ENCODE results near the gene CNTN5.

CNTN5 gene

GRCh38 chr11:99640671-99641070, 619.9 kb downstream of the CNTN5 start:
- no peak for DNase-seq

GRCh38 chr11:99645934-99646333, 625.2 kb downstream of the CNTN5 start:
- DNase-seq = no peak

- DNase-seq = no peak
Observed at GRCh38 chr11:99670067-99670676, 649.4 kb downstream of the CNTN5 start.

- DNase-seq = no peak
Observed at GRCh38 chr11:99671808-99672409, 651.2 kb downstream of the CNTN5 start.

- DNase-seq = no peak
Observed at GRCh38 chr11:99676292-99676691, 655.5 kb downstream of the CNTN5 start.

GRCh38 chr11:99682171-99682570, 661.4 kb downstream of the CNTN5 start:
- DNase-seq = no peak

- DNase-seq = no peak
Observed at GRCh38 chr11:99682646-99683045, 661.9 kb downstream of the CNTN5 start.

- no peak for DNase-seq
Observed at GRCh38 chr11:99683933-99684332, 663.2 kb downstream of the CNTN5 start.

- no peak for DNase-seq
Observed at GRCh38 chr11:99686838-99687237, 666.1 kb downstream of the CNTN5 start.

GRCh38 chr11:99687320-99687719, 666.6 kb downstream of the CNTN5 start:
- DNase-seq = no peak

- no peak for DNase-seq
Observed at GRCh38 chr11:99693941-99694492, 673.3 kb downstream of the CNTN5 start.

GRCh38 chr11:99695106-99695505, 674.4 kb downstream of the CNTN5 start:
- no peak for DNase-seq

- DNase-seq = no peak
Observed at GRCh38 chr11:99706848-99707247, 686.1 kb downstream of the CNTN5 start.

- no peak for DNase-seq
Observed at GRCh38 chr11:99708928-99709672, 688.4 kb downstream of the CNTN5 start.

- DNase-seq = no peak
Observed at GRCh38 chr11:99716302-99716701, 695.6 kb downstream of the CNTN5 start.

GRCh38 chr11:99718291-99718690, 697.5 kb downstream of the CNTN5 start:
- no peak for DNase-seq

GRCh38 chr11:99739464-99740089, 718.8 kb downstream of the CNTN5 start:
- no peak for DNase-seq

- DNase-seq = no peak
Observed at GRCh38 chr11:99742501-99742900, 721.8 kb downstream of the CNTN5 start.

GRCh38 chr11:99759787-99760186, 739.0 kb downstream of the CNTN5 start:
- no peak for DNase-seq

- no peak for DNase-seq
Observed at GRCh38 chr11:99766811-99767210, 746.1 kb downstream of the CNTN5 start.

GRCh38 chr11:99773646-99774045, 752.9 kb downstream of the CNTN5 start:
- no peak for DNase-seq

GRCh38 chr11:99781074-99781473, 760.3 kb downstream of the CNTN5 start:
- DNase-seq = no peak

- DNase-seq = no peak
Observed at GRCh38 chr11:99791354-99791753, 770.6 kb downstream of the CNTN5 start.

GRCh38 chr11:99795999-99796398, 775.2 kb downstream of the CNTN5 start:
- DNase-seq = no peak
